ENCODE results near the gene DIDO1.

DIDO1 gene

GRCh38 chr20:62935204-62935967, 9.1 kb upstream of the DIDO1 start:
- no peak overlapping the region for H3K4me3 ChIP-seq (ENCODE audit: low read depth, low read length)
- TF ChIP-seq CTCF (IDR thresholded peaks at IDR 0.05; ENCODE audit: control insufficient read depth, extremely low read depth, insufficient read depth), result no peak
- DNase-seq (ENCODE audit: low read depth), result no peak

- no peak for TF ChIP-seq CTCF (IDR thresholded peaks at IDR 0.05; ENCODE audit: control insufficient read depth, extremely low read depth, insufficient read depth)
- no peak overlapping the region for H3K4me3 ChIP-seq (ENCODE audit: low read depth, low read length)
- no peak for DNase-seq (ENCODE audit: low read depth)
Measured at GRCh38 chr20:62933966-62934365, 7.7 kb upstream of the DIDO1 start.

- DNase-seq (ENCODE audit: low read depth), result no peak
- TF ChIP-seq CTCF (IDR thresholded peaks at IDR 0.05; ENCODE audit: control insufficient read depth, extremely low read depth, insufficient read depth), result no peak
- no peak overlapping the region for H3K4me3 ChIP-seq (ENCODE audit: low read depth, low read length)
Measured at GRCh38 chr20:62931464-62931863, 5.2 kb upstream of the DIDO1 start.

GRCh38 chr20:62929051-62929538, 2.8 kb upstream of the DIDO1 start:
- peak; percentile 60 for DNase-seq (ENCODE audit: low read depth)

GRCh38 chr20:62928246-62928939, 2.1 kb upstream of the DIDO1 start:
- DNase-seq (ENCODE audit: low read depth), result no peak
- peak overlapping the region; percentile 59 for H3K4me3 ChIP-seq (ENCODE audit: low read depth, low read length)
- TF ChIP-seq CTCF (IDR thresholded peaks at IDR 0.05; ENCODE audit: control insufficient read depth, extremely low read depth, insufficient read depth), result no peak

More at GRCh38 chr20:62929051-62929538, 2.8 kb upstream of the DIDO1 start:
- peak overlapping the region; percentile 59 for H3K4me3 ChIP-seq (ENCODE audit: low read depth, low read length)
- TF ChIP-seq CTCF (IDR thresholded peaks at IDR 0.05; ENCODE audit: control insufficient read depth, extremely low read depth, insufficient read depth), result no peak

- H3K4me3 ChIP-seq (ENCODE audit: low read depth, low read length), result peak overlapping the region; percentile 93
- DNase-seq (ENCODE audit: low read depth), result no peak
- TF ChIP-seq CTCF (IDR thresholded peaks at IDR 0.05; ENCODE audit: control insufficient read depth, extremely low read depth, insufficient read depth), result no peak
Measured at GRCh38 chr20:62927128-62927705, 912 bp upstream of the DIDO1 start.

All from LNCaP clone FGC (cell line).